ENCODE measurements around the gene ANO3.

ANO3 gene

DNA sequence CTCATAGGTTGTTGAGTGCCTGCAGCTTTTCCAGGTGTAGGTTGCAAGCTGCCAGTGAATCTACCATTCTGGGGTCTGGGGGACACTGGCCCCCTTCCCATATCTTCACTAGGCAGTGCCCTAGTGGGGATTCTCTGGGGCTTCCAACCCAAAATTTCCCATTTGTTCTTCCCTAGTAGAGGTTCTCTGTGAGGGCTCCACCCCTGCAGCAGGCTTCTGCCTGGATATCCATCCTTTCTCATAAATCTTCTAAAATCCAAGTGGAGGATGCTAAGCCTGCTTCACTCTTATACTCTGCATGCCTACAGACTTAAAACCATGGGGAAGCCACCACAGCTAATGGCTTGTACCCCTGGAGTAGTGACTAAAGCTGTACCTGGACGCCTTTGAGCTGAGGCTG lies 33.4 kb downstream of the ANO3 start:
- DNase-seq: no peak

DNA sequence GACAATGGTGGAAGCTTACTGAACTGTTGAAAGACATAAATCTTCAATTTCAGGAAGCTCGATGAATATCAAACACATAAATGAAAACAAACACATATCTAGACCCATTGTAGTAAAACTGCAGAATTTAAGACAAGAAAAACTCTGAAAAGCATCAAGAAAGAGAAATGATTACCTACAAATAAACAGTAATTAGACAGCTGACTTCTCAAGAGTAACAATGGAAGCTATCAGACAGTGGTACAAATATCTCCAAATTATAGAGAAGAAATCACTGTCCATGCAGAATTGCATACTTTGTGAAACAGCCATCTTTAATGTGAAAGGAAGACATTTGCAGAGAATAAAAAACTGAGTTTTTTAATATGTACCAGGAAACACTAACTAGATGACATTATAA lies 45.7 kb downstream of the ANO3 start:
- DNase-seq: no peak

DNA sequence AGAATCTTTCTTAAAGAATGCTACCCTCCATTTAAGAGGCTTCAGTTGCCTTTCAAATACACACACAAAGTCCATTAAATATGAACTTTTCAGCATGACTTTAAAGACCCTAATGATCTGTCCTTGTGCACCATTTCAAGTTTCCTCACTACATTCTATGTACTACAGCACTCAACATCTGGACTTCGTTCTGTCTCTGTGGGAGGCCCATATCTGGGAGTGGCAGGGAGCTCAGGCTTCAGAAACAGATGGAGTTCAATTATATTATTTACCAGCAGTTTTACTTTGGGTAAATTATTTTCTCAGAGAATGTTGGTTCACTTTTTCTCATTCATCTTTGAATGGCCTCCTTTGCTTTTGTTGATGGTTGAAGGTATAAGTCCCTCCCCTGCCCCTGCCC lies 67.4 kb downstream of the ANO3 start:
- no peak for DNase-seq

DNA sequence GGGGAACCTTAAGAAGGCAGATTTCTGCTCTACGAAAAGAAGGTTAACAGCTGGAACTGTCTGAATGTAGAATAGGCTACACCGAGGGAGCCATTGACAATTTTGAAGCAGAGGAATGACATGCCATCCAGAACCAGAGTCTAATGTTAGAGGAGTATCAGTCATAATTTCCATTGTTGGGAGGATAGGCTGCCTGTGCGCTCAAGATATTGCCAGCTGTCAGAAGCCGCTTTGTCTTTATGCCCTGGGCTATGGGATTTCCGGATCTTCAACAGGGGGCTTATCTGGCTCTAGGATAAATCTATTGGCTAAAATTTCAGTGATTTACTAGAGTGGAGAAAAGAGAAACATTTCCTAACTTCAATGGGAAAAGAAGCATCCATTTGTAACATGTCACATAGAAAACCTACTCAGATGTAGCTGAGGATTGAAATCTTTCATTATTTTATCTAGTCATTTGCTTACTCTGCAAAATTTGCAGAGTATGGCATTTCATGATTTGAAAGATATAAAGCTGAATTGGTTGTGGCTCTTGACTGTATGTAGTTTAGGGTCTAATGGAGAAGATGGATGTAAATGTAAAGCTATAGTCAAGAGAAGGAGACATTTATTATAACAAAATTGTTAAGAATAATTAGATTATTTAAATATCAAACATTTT lies 78.9 kb downstream of the ANO3 start:
- no peak for DNase-seq

DNA sequence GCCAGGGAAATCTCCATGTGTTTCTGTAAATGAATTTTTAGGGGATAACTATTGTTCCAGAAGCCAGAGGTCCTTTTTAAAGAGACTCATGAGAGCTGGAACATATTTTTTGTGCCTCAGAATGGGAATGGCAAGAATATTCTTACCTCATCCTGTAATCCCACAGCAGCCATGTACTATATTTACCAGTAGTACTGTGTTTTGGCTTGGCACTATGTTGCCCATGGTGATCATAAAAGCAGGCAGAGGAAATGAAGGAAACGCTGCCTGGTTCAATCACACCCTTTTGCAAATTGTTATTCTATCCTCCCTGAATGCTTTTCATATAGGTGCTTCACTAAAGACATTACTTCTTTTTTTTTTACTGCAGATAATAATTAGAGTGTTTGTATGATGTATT lies 81.0 kb downstream of the ANO3 start:
- DNase-seq: no peak

DNA sequence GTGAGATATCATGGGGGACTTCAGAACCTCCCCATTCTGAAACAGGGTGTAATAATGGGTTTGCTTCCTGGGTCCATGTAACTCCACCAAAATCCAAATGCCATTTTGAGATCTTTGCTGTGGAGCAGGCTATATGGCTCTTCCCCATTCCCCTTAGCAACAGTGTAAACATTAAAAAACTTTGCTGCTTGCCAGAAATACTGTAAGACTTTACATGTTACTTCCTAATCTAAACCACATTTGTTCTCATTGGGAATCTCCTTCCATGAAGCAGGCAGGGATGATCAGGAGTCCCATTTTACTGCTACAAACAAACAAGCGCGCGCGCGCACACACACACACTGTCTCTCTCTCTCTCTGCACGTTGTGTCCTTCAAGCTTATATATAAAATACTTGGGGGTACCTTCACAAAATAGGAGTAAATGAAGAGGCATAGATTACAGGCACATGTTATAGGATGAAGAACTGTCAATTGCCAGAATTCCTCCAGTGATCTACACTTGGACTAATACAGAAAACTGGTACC lies 86.5 kb downstream of the ANO3 start:
- DNase-seq: no peak

DNA sequence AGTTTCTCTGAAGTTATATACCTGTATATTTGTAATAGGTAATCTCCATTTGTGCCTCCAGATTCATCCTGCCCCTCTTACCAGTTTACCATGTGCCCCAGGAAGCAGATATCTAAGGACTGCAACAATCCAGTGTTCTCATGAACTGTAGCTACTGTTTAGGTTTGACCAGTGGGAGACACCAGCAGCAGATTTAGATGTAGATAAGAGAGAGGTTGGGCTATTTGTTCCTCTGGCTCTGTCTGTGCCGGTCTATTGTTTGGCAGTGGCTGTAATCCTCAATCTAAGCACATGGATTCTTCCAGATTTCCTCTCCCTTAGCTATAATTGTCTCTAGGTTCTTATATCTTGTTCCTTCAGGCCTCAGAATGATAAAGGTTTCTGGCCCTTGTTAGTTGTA lies 88.4 kb downstream of the ANO3 start:
- DNase-seq: no peak

DNA sequence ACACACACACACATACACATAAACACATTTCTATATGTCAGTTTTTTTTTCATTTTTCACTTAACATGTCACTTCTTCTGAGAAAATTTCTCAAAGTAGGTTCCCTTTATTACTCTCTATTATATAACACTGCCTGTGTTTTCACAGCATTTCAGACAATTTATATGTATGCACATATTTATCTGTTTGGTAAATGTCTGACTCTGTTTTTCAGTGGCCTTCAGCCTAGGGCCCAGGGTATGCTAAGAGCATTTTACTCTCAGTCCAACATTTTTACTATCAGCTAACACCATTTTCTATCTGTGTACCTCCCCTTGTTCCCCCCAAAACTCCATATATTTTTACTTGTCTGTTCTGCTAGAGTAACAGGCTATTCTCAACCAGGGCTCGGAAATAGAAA lies 92.3 kb downstream of the ANO3 start:
- no peak for DNase-seq

DNA sequence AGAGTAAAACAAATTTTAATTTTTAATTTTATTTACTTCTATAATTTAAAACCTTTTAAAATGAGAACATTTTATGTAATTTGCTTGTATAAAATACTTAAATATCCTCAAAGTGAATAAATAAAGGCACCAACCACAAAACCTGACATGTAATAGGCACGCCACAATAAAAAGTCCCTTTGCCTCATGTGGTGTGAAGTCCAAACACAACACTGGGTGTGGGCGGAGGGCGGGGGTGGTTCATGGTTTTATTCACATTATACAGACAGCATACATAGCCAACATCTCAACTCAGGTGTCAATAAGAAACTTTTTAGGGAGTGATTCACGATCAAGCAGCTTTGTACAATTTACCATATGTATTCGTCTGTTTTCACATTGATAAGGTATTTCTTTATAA lies 107.9 kb downstream of the ANO3 start:
- DNase-seq: no peak

DNA sequence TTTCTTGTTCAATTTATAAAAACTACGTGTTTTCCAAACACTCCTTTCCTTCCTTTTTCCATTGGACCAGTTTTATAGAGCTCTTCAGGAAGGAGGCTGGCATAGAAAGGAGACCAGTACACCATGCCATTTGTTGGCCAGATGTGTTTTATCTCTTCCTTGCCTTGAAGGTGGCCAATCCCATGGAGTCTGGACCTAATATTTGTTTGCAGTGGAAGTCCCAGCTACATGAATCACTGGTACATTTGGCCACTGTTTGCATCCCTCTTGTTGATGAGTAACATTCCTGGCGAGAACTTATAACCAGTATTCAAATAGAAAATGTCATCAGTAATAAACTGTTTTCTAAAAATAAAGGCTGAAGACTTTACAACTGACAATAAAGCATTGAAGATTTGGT lies 110.2 kb downstream of the ANO3 start:
- DNase-seq: no peak

DNA sequence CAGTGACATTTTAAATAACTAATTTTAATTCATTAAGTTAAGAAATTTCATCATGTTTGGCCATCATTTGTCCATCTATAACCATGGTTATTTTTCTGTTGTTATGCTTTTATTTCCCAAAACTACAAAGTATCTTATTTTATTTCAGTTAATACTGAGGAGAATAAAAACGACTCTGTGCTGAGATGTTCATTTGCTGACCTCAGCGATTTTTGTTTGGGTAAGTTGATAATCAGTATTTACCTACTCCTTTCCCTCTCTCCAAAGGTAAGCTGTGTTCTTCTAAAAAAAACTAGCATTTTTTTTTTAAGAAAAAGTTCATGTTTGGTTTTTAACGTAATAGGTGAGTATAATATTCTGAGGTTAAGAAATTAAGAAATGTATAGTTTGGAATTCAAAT lies 111.7 kb downstream of the ANO3 start:
- no peak for DNase-seq

DNA sequence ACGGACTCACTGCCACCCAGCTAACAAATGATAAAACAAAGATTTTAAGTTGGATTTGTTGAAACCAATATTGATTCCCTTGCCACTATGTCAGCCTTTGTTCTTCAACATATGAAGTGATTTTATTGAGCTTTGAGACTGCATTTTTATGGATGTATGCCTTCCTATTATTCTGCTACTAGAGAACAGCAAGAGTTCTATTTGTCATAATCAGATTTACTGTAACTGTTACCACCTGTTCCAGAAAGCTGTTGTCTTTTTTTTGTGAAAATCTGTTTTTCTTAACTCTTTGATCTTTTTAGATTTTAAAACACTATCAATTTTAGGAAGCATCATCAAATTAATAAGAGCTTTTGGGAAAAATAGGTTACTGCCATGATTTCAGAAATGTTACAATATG lies 125.7 kb downstream of the ANO3 start:
- no peak for DNase-seq

DNA sequence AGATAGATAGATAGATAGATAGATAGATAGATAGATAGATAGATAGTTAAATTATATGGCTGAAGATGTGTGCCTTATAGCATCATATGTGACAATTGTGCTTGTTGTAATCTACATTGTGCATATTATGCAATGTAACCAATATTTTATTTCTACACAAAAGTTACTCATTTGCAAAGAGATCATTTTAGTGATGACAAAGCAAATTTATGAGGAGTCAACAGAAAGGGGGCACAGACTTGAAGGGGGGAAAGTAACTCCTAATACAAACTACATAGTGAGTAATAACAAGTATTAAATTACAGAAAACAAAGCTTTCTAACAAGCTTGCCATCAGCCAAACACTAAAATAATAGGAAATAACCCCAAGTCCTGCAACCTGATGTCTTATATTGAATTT lies 133.3 kb downstream of the ANO3 start:
- DNase-seq: no peak

DNA sequence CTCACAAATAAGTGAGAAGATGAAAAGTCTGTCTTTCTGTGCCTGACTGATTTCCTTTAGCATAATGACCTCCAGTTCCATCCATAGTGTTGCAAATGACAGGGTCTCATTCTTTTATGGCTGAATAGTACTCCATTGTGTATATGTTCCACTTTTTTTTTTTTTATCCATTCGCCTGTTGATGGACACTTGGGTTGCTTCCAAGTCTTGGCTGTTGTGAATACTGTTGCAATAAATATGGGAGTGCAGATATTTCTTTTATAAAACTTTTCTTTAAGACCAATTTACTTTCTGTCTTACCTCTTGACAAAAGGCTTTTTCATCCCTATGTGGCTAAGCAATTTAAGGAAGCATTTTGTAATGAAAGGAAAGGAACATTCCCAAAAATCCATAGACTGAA lies 135.6 kb downstream of the ANO3 start:
- DNase-seq: no peak

DNA sequence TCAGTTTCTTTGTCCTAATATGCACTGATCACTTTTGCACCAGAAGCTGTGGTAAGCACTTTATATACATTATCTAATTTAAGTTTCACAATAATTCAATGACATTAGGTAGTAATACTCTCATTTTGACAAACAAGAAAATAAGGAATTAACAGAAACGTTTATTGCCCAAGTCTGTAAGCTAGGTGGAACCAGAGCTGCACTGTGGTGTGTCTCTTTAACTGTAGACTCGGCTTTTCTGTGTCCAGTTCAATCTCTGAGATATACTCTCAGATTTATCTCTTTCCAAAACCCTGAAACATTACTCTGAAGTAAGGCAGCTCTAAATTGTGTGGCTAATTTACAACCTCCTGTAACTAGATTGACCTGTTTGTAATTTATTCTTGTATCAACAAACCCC lies 139.1 kb downstream of the ANO3 start:
- DNase-seq: no peak

DNA sequence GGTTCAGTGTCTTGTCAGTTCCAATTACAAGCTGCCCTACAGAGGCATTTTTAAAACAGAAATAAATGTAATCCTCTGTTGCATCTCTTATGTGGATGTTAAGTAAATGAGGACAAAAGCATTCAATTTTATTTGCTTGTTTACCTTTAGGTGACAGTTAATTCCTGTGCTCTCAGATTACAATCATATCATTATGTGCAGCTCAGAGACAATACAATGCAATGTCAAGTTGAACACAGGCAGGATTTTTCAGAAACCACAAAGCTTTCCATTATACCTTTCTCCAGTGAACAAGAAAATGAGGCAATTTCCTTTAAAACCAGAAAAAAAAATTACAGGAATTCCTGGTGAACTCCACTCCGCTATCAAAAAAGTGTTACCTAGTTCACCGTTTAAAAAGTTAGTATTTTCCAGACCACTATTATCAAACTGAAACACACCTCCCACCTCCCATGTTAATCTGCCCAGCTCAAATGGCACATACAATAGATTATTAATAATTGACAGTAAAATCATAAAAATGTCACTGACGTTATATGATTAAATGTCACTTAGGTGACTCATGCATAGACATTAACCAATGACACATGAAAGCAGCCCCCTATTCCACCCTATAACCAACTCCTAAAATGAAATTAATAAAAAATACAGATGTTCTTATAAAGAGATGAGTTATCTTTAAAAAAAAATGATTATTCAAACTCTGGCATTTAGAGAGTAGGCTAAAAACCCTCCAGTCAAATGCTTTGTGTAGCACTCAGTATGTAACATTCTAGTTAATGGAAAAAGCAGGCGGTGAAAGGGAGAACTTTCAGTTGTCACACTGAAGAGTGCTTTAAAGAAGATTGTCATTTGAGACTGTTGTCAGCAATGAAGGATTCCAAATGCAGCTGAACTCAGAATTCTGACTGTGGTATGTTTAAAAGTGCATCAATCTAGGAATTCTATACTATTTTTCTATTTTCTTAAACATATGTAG lies 141.6 kb downstream of the ANO3 start:
- DNase-seq: no peak

DNA sequence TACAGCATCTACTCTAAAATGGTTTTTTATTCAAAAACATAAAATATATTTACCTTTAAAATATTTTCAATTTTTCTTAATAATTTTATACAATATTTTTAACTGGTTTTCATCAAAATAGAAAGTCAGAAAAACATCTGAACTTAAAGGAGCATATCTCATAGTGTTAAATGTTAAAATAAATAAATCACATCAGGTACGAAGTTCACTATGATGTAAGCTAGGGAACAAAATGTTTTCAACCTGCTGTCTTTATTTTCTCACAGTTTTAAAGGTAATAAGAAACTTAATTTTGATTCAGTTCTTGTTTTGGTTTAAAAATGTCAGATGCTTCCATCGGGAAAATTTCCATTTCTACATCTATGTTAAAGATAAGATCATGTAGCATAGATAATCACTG lies 142.5 kb downstream of the ANO3 start:
- no peak for DNase-seq

DNA sequence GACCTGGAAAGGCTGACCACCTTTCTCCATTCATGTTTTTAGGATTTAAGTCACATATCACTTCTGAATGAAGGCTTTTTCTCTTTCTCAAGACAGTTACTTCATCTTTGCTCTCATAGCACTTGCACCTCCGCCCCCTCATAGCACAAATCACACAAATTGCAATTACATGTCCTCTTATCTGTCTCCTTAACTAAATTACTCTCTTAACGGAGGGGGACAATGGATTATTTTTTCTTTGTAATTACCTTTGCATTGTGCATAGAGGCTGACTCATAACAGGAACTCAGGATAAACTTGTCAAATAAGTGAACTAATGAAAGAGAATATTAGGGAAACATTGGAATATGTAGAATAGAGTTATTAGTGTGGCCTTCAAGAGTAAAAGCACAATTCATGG lies 145.5 kb downstream of the ANO3 start:
- DNase-seq: no peak

DNA sequence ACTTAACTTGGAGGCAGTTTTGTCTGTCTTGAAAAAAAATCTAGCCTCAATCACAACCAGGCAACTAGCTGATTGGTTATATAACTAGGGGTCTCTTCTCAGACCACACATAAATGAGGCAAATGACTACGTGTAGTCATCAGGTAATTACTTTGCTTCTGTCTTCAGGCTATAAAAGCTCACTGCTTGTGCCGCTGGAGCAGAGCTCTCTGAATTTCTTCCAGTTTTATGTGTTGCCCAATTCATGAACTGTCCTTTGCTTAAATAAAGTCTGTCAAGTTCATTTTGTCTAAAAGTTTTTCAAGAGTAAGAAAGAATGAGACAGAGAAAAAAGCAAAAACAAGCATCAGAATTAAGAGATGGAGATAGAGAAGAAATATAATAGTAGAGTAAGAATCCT lies 146.8 kb downstream of the ANO3 start:
- DNase-seq: no peak

DNA sequence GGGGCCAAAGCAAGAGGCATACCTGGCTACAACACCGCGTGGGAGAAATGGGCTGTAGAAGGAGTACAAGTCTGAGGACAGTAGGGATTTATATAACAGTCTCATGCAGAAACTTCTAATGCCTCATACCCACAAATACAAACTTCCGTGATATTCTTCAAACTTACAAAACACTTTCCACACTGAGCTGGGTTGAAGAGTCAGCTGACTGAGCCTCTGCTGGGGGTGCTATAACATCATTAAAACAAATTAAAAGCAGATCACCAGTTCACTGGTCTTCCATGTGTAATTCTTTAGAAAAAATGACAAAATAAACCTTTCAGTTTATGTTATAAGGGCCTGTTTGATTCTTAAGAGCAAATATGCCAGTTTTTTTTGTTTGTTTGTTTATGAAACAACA lies 148.1 kb downstream of the ANO3 start:
- no peak for DNase-seq

DNA sequence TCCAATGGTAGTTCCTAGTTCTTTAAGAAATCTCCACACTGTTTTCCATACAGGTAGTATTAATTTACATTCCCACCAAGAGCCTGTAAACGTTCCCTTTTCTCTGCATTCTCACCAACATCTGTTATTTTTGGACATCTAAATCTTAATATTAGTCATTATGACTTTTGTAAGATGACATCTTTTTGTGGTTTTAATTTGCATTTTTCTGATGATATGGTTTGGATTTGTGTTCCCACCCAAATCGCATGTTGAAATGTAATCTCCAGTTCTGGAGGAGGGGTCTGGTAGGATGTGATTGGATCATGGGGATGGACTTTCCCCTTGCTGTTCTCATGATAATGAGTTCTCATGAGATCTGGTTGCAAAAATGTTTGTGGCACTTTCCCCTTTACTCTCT lies 151.2 kb downstream of the ANO3 start:
- no peak for DNase-seq

DNA sequence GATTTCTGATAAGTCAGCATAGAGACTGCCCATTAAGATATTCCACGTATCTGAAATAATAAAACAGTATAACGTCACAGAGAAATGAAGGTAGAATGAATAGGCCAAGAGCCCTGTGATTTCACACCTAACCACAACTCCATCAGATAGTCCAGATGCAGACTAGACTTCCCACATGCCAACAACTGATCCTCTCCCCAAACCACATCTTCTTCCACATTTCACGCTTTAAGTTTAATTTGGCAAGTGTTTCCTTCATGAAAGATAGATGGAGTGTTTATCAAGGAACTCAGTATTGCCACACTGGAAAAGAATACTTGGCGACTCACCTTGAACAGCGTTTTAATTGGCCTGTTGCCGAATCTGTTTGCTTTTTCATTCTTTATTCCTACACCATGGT lies 158.6 kb downstream of the ANO3 start:
- DNase-seq: no peak

DNA sequence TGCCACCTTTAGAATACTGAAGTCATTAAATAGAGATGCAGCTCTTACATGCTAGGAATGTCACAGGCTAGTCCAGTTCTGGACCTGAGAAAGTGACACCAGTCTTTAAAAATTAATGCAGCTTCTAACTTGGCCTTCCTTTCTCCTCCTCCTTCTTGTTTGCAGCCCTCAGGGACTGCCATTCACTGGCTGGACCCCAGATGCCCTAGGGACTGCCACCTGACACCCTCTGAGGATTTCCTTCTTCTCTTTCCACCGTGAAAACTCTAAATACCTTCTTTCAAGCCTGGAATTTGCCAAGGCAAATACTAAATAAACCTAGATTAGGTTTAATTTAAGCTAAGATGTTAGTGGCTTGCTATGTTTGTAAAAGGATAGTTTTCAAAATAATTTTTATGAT lies 161.7 kb downstream of the ANO3 start:
- no peak for DNase-seq

DNA sequence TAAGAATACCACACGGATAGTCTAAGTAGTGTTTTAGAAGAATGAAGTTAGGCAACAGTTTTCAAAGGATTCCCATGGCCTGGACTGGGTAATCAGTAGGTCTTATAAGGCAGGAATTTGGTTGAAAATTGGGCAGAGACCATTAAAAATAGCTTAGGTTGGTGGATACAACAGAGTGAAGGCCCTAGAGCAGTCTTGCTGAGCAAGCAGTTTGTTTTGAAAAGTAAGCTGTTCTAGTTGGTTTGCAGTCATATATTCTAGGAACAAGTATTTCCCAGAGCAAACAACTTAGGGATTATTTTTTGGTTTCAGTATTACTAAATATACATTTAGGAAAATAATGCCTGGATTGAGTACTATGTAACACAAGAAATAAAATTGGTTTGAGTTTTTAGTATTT lies 175.3 kb downstream of the ANO3 start:
- DNase-seq: no peak

All from activated CD4-positive, alpha-beta T cell treated with anti-CD3 and anti-CD28 coated beads for 4 hours (primary cell).